Cortex of kidney (tissue), 1 donor: ENCODE measurements around the gene FBN1.

Experiments used
- DNase-seq: peaks from one replicate; lab custom pipeline; 2025; lab: John Stamatoyannopoulos, UW

The FBN1 gene

DNA sequence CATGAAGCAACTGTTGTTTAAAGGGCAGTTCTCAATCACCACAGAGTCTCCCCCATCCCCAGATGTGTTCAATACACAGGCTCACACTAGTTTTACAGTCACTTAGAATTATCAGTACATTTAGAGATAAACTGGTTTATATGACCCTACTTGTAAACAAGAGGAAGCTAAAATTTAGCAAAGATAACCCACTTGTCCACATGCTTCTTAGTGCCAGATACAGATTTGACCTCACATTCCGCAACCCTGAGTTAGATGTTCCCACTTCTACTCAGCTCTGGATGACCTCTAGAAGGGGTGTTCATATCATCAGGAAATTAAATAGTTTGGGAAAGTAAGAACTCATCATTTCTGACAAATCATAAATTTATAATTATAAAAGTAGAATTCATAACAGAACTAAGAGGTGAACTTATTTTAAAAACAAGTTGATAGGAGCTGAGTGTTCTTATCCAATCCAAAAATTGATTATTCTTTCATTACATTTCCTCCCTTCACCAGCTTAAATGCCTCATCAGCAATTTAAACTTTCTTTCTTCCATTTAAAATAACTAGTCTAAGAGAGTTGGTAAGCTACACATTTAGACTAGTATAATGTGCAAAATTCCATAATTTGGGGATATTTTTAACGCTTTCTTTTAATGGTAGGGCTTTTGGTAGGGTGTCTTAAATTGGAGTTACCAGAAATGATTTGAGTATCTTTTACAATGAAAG is 131.2 kb downstream of the FBN1 start:
- no peak for DNase-seq

DNA sequence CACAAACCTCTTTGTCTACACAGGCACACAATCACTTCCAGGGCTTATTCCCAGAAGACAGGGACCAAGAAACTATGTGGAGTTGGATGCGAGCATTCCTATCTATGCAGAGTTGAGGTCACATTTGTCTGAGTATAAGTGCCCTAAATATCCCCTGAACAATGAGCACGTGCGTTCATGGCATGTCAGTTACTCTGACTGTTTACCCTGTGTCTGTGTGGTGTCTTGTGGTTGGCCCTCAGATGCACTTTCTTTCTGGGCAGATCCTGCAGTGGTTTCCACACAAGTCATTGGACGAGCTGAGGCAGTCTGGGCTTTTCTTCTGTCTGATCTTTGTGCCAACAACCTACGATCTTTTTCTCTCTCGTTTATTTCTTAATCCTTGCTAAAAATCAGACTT is 134.5 kb downstream of the FBN1 start:
- DNase-seq = no peak

DNA sequence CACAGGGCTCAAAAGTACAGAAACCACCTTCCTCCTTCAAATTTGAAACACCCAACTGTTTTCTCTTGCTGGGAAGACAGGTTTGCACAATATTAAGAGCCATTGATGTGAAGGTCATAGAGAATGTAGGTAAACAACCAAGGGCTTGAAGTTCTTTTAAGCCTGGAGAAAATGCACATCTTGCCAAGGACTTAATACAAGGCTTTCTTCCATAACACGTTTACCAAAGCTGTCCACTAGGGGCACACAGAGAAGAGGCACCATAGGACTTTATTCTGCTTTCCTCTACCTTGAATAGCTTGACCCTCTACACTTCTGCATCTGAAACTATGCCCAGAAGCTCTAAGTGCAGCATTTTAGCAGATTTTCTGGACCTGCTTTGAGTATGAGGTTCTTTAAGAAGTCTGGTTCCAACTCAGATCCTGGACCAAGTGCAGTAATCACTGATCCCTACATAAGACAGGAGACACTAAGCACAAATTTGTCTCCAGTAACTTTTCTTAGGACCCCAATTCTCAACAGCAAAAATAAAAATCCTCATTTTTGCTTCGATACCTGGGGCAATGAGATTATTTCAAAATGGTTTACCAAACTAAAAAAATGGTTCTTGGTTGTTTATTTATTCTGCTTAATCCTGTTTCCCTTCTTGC is 138.0 kb downstream of the FBN1 start:
- no peak for DNase-seq

GRCh38 chr15:48505067-48505466 is 140.4 kb downstream of the FBN1 start:
- no peak for DNase-seq

GRCh38 chr15:48501208-48501607 is 144.3 kb downstream of the FBN1 start:
- no peak for DNase-seq

- DNase-seq = no peak
Observed at GRCh38 chr15:48500595-48500994, 144.9 kb downstream of the FBN1 start.

DNA sequence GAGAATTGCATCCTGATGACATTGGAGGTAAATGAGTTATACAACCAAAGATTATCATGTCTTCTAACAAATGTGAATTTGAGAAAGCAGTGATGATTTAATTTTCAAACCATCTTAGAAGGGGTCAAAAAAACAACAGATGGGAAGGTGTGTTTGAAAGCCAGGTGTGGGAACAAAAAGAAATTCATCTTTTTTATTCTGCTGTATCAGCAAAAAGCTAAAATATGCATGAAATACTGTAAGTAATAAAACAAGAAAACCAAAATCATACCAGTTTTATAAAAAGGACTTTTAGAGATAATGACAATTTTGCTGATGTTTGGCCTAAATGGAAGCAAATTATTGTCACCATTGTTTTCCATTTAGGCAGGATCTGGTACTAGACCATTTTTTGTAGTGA is 145.5 kb downstream of the FBN1 start:
- DNase-seq = no peak

GRCh38 chr15:48498828-48499227 is 146.7 kb downstream of the FBN1 start:
- DNase-seq = no peak

GRCh38 chr15:48494631-48495030 is 150.9 kb downstream of the FBN1 start:
- no peak for DNase-seq

DNA sequence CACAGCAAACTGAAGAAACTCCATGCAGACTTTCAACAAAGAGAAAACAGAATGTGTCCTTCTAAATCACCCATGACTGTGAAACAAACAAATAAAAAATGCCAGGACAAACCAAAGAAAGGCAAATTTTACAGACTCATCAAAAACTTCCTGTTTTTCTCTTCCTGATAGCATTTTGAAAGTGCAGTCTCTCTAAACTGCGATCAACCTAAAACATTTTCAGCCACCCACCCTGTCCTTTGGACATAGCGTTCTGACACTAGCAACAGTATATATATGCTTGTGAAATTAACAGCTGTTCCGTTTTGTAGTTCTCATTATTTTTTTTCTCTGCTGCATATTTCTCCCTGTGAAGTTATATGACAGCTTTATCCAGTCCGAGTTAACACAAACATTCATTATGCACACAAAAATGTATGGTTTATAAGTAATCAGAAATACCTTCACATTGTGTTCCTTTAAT is 151.7 kb downstream of the FBN1 start:
- no peak for DNase-seq

GRCh38 chr15:48493084-48493762 is 152.3 kb downstream of the FBN1 start:
- DNase-seq = no peak

DNA sequence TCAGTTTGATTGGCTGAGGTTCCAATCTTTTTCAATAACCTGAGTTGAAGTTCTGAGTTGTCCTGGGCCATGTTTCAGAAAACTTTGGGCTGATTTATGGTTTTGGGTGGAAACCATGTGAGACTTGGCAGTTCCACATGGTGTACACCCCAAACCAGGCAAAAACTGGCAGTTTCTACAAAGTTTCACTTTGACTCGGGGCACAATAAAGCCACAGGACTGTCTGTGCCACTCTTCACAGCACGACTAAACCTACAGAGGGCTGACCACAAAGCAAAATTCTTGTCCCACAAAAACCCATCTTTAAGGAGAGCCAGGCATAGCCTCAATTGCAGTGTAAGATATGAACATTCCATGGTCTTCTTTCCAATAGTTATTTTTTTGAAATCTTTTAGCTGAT is 159.3 kb downstream of the FBN1 start:
- no peak for DNase-seq

GRCh38 chr15:48481802-48482201 is 163.7 kb downstream of the FBN1 start:
- DNase-seq = no peak

DNA sequence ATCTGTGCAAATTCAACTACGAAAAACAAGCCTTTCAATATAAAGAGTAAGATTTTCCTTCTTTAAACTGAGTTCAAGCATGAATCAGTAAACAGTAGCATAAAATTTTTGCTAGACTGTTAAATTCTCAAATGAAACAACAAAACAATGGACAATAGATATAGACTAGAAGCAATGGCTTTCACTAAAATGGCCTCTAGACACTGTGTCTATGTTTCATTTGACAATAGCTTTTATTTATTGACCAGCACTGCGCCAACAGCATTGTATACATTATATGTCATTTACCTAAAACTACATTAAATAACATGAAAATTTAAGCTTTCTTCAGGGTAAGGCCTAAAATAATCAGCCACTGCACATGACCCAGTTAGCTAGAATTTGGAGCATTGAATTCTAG is 165.8 kb downstream of the FBN1 start:
- no peak for DNase-seq

GRCh38 chr15:48478581-48478980 is 166.9 kb downstream of the FBN1 start:
- DNase-seq = no peak

DNA sequence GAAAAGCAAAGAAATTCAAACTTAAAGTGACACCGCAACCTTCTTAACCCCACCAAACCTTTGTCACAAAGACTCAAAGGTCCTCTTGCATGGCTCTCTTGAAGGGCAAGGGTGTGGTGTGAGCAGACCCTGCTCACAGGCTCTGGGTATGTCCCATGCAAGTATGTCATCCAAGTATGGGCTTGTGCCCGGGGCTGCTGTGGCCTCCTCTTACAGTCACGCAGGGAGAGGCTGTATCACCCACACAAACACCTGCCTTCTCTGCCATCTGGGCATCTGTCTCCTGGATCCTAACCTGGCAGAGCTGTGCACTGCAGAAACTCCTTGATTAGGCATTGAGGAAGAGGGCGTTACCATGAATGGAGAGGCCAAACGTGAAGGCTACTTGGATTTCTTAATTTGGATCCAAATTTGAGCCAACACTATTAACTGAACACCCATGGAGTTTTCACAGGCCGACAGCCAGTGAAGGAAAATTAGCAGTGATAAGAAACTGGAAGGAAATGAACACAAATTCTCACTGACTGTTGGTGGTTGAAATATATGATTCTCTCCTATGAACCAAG is 167.6 kb downstream of the FBN1 start:
- no peak for DNase-seq

DNA sequence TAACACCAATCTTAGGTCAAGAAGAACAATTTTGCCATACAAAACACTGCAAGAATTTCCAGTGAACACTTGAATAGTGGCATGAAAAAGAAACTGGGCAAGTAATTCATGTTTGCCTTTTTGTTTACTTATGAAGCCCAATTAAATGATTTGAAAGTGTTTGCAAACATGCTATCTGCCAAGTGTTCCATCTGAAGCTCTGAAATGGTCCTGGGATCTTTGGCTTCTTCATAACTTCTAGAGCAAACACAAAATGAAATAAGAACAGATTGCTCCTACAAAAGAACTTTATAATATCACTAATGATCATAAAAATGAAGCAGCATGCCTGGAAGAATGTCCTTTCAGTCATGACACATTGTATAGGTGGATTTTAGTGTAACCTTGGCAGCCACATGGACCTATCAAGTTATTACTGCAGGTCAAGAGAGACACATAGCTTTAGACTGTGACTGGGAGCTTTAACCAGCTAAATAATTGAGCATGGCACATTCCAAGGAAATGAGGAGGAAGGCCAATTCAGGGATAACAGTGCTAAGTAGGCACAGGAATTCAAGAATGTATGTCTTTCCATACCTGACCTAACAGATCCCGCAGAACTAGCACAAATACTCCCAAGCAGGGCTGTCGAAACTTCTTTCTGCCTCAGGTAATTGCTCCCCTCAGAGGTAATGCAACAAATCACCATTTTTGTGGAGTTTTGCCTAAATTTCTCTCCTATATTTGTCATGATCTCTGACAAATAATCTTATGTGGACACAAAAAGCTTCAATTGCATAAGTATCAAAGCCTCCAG is 169.7 kb downstream of the FBN1 start:
- no peak for DNase-seq

GRCh38 chr15:48473667-48474066 is 171.8 kb downstream of the FBN1 start:
- no peak for DNase-seq

DNA sequence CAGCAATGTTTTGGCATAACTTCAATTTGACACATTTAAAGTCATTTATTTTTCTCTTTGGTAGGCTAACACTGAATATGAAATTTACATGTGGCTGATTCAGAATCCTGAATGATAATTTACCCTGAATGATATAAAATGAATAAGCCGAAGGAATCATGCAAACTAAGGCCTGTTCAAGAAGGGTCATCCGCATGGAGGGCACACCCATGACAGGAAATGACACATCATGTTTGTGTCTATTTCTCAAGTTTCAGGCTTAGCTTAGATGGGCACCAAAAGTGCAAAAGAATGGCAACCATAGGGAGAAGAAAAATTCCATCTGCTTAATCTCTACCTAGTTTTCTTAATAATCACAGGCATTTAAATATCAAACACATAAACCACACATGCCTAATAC is 172.8 kb downstream of the FBN1 start:
- DNase-seq = no peak

- no peak for DNase-seq
Observed at GRCh38 chr15:48471073-48471472, 174.4 kb downstream of the FBN1 start.

DNA sequence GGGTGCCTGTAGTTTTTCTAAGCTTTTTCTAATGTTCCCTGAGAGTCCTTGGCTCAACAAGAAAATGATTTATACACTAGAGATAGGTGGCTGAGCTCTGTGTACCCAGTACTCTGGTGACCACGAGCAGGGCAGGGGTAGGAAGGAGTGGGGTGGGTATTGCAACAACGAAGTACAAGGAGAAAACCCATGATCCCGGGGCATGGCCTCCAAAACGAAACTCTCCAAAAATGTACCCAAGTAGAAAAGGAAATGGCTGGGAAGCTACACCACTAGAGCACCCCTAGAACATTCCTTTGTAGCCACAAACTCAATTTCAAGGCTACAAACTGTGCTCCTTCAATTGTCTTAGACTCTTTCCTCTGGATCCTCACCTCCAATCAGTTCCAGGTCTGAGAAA is 175.4 kb downstream of the FBN1 start:
- no peak for DNase-seq

DNA sequence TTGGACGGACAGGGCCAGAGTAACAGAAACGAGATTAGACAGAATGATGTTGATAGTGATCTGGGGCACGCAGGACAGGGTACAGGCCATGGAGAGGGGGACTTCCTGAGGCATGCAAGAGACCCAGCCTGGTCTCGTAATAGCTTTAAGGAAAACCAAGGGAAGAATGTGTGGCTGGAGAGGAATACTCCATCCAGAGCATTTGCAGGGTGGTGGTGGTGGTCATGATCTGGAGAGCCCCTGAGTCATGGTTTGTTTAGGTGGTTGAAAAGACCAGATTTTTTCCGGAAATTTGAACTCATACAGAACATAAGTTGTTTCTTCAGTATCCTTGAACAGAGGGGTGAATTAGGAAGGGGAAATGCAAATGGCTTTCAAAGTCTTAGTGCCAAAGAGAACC is 175.8 kb downstream of the FBN1 start:
- no peak for DNase-seq
